ENCODE data around the gene PI4KA.

- TF ChIP-seq CTCF (IDR thresholded peaks at IDR 0.05; ENCODE audit: low read depth, low read length, missing input control) (peak; percentile 24), TAF1 (conservative IDR thresholded peaks at IDR 0.05) (peak; percentile 83), RXRA (IDR thresholded peaks at IDR 0.05) (peak; percentile 63 to 95), JUND (IDR thresholded peaks at IDR 0.05) (peak; percentile 99), RAD21 (IDR thresholded peaks at IDR 0.05) (peak; percentile 50 to 73), HNF4A (conservative IDR thresholded peaks at IDR 0.05) (peak; percentile 73 to 88), EGR1 (IDR thresholded peaks at IDR 0.05; ENCODE audit: low read depth in 2 of 2) (peak in 1 of 2 donors; percentile 79), GABPA (IDR thresholded peaks at IDR 0.05 in 1 of 2, conservative IDR thresholded peaks at IDR 0.05 in 1 of 2) (peak in 1 of 2 donors; percentile 78), ZBTB33 (IDR thresholded peaks at IDR 0.05) (peak; percentile 92), YY1 (IDR thresholded peaks at IDR 0.05) (peak; percentile 84), MAX (IDR thresholded peaks at IDR 0.05) (peak; percentile 94)
- TF ChIP-seq, protein P1, sequence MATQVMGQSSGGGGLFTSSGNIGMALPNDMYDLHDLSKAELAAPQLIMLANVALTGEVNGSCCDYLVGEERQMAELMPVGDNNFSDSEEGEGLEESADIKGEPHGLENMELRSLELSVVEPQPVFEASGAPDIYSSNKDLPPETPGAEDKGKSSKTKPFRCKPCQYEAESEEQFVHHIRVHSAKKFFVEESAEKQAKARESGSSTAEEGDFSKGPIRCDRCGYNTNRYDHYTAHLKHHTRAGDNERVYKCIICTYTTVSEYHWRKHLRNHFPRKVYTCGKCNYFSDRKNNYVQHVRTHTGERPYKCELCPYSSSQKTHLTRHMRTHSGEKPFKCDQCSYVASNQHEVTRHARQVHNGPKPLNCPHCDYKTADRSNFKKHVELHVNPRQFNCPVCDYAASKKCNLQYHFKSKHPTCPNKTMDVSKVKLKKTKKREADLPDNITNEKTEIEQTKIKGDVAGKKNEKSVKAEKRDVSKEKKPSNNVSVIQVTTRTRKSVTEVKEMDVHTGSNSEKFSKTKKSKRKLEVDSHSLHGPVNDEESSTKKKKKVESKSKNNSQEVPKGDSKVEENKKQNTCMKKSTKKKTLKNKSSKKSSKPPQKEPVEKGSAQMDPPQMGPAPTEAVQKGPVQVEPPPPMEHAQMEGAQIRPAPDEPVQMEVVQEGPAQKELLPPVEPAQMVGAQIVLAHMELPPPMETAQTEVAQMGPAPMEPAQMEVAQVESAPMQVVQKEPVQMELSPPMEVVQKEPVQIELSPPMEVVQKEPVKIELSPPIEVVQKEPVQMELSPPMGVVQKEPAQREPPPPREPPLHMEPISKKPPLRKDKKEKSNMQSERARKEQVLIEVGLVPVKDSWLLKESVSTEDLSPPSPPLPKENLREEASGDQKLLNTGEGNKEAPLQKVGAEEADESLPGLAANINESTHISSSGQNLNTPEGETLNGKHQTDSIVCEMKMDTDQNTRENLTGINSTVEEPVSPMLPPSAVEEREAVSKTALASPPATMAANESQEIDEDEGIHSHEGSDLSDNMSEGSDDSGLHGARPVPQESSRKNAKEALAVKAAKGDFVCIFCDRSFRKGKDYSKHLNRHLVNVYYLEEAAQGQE (IDR thresholded peaks at IDR 0.05), result peak; percentile 85
- TF ChIP-seq, protein P2, sequence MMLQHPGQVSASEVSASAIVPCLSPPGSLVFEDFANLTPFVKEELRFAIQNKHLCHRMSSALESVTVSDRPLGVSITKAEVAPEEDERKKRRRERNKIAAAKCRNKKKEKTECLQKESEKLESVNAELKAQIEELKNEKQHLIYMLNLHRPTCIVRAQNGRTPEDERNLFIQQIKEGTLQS (IDR thresholded peaks at IDR 0.05), result peak; percentile 98
Measured at GRCh38 chr22:20777420-20778177, 81.0 kb downstream of the PI4KA start.

All from liver (tissue), 3 donors.